Right ventricle myocardium inferior (tissue), 1 donor: ENCODE results near the gene DPEP1. TPM values are rescaled to one million over a fixed set of nuclear protein-coding genes. Genes with fewer than 3 reads are reported as not detected.

ENCODE experiments used
- total RNA-seq: library from RNA; stranded (reverse); fragmentation: NEBNext Ultra II Directional; extraction: Animal tissue kit (Norgen Biotek cat#: 25700); gene quantifications from one replicate; pipeline ENCODE4 v1.2.1, GENCODE V29; 2021
- donor health status: DM: no; HTN: yes; CAD: no; lungs with severe emphysema.

Gene DPEP1
- total RNA-seq, 1 donor from 2014 or later: not detected

Other genes with a start within 250 kb of the DPEP1 start
- 64.9 TPM for gene ANKRD11, start 123.1 kb upstream of the DPEP1 start, total RNA-seq
- 96.1 TPM for gene SPG7, start 105.2 kb upstream of the DPEP1 start, total RNA-seq
- 1,162 TPM for gene RPL13, start 53.0 kb upstream of the DPEP1 start, total RNA-seq
- gene CPNE7, start 37.9 kb upstream of the DPEP1 start, total RNA-seq: not detected
- 40.6 TPM for gene CHMP1A, start 44.1 kb downstream of the DPEP1 start, total RNA-seq
- 1.6 TPM for gene SPATA33, start 44.2 kb downstream of the DPEP1 start, total RNA-seq
- gene CDK10, start 73.0 kb downstream of the DPEP1 start, total RNA-seq: 21.9 TPM
- 3.4 TPM for gene SPATA2L, start 88.1 kb downstream of the DPEP1 start, total RNA-seq
- gene VPS9D1, start 107.3 kb downstream of the DPEP1 start, total RNA-seq: 11.1 TPM
- gene ZNF276, start 107.9 kb downstream of the DPEP1 start, total RNA-seq: 10.6 TPM
- 2.8 TPM for gene FANCA, start 203.0 kb downstream of the DPEP1 start, total RNA-seq
- 0.54 TPM for gene SPIRE2, start 214.8 kb downstream of the DPEP1 start, total RNA-seq